ENCODE results near the gene PROCR. TPM values are rescaled to one million over a fixed set of nuclear protein-coding genes. Genes with fewer than 3 reads are reported as not detected.
"Not testable (repeated sequence)": the region's sequence is repeated elsewhere in the genome, so short reads cannot be mapped to it uniquely, and the experiment has no call there.

The PROCR gene
- total and polyA plus RNA-seq, 7 donors, result 12.4 to 53.5 (median 22.8) TPM

GRCh38 chr20:35146920-35147574, 24.8 kb upstream of the PROCR start, which contains the start of gene EDEM2:
EDEM2 (minus strand) TSS chr20:35147336; CDS start chr20:35147258, 78 bp downstream.
- intact Hi-C loops (cut with DNase I), result loop anchor here (1.0 to 5.0 kb wide), 3 partner anchors 55 to 290 kb away; partner anchors contain the start of genes GDF5 and TRPC4AP
- H3K27me3 ChIP-seq, result no peaks in the 10 kb centered on the region
- H3K4me1 ChIP-seq, result peaks cover 0 to 29% (median 22%) of the 10 kb centered on the region in 4 donors
- H3K9me3 ChIP-seq, result no peaks in the 10 kb centered on the region
- 0% methylated on average over 42 of the region's 42 CpGs for WGBS, 2 donors
- DNase-seq, result peak; percentile 97
- peak within 1 kb of the TSS; percentile 76 to 82 (median 79) for H3K27ac ChIP-seq
- no peak for TF ChIP-seq EP300 (IDR thresholded peaks at IDR 0.05)
- peak; percentile 25 to 36 for TF ChIP-seq POLR2A (IDR thresholded peaks at IDR 0.05)
- TF ChIP-seq POLR2AphosphoS5 (IDR thresholded peaks at IDR 0.05), result peak; percentile 50 to 85 (median 81)
- TF ChIP-seq CTCF (IDR thresholded peaks at IDR 0.05), result no peak
- H3K36me3 ChIP-seq, result peaks cover 0 to 20% (median 8%) of the 10 kb centered on the region in 4 donors
- H3K4me3 ChIP-seq, result peak within 1 kb of the TSS; percentile 60 to 75 (median 70)

GRCh38 chr20:35147575-35148071, 24.2 kb upstream of the PROCR start:
- not testable (repeated sequence) for H3K9me3 ChIP-seq, DNase-seq, H3K27me3 ChIP-seq
- H3K27ac ChIP-seq, result peak overlapping the region; percentile 76 to 82 (median 79)
- peaks cover 0 to 29% (median 22%) of the 10 kb centered on the region in 4 donors for H3K4me1 ChIP-seq
- 1 to 3% methylated on average over 19 of the region's 19 CpGs for WGBS, 2 donors
- peak overlapping the region; percentile 60 to 75 (median 70) for H3K4me3 ChIP-seq
- H3K36me3 ChIP-seq, result peaks cover 0 to 14% (median 4%) of the 10 kb centered on the region in 4 donors
- intact Hi-C loops (cut with DNase I), result loop anchor here (1.0 to 5.0 kb wide), 3 partner anchors 55 to 290 kb away; partner anchors contain the start of genes GDF5 and TRPC4AP

GRCh38 chr20:35150846-35151579, 20.9 kb upstream of the PROCR start:
- Histone ChIP-seq H3K4me3 (no peak overlapping the region), H3K36me3 (no peaks in the 10 kb centered on the region), H3K27ac (peak overlapping the region in 2 of 4 donors; percentile 4 to 31), H3K9me3 (no peaks in the 10 kb centered on the region), H3K4me1 (peaks cover 0 to 20% (median 17%) of the 10 kb centered on the region in 4 donors), H3K27me3 (no peaks in the 10 kb centered on the region)
- no peak for DNase-seq
- TF ChIP-seq POLR2A (IDR thresholded peaks at IDR 0.05) (no peak), CTCF (IDR thresholded peaks at IDR 0.05) (no peak), POLR2AphosphoS5 (IDR thresholded peaks at IDR 0.05) (no peak), EP300 (IDR thresholded peaks at IDR 0.05) (no peak)
- WGBS, 2 donors, result 87 to 91% methylated on average over 6 of the region's 6 CpGs
- intact Hi-C loops (cut with DNase I), result no loop called here

- H3K36me3 ChIP-seq, result no peaks in the 10 kb centered on the region
- H3K4me1 ChIP-seq, result peaks cover 0 to 13% (median 10%) of the 10 kb centered on the region in 4 donors
- no peaks in the 10 kb centered on the region for H3K9me3 ChIP-seq
- DNase-seq, result no peak
- intact Hi-C loops (cut with DNase I), result no loop called here
- no peak overlapping the region for H3K4me3 ChIP-seq
- peak in 2 of 4 donors; percentile 30 to 40 for TF ChIP-seq POLR2AphosphoS5 (IDR thresholded peaks at IDR 0.05)
- no peak for TF ChIP-seq POLR2A (IDR thresholded peaks at IDR 0.05)
- WGBS, 2 donors, result 76 to 82% methylated on average over 4 of the region's 4 CpGs
- no peaks in the 10 kb centered on the region for H3K27me3 ChIP-seq
- H3K27ac ChIP-seq, result peak overlapping the region in 3 of 4 donors; percentile 27 to 31 (median 30)
Observed at GRCh38 chr20:35151736-35152135, 20.1 kb upstream of the PROCR start.

GRCh38 chr20:35155936-35156335, 15.9 kb upstream of the PROCR start:
- peaks cover 0 to 7% (median 0%) of the 10 kb centered on the region in 4 donors for H3K4me1 ChIP-seq
- TF ChIP-seq EP300 (IDR thresholded peaks at IDR 0.05) (no peak), POLR2AphosphoS5 (IDR thresholded peaks at IDR 0.05) (no peak), POLR2A (IDR thresholded peaks at IDR 0.05) (no peak), CTCF (IDR thresholded peaks at IDR 0.05) (no peak)
- H3K27ac ChIP-seq, result no peak overlapping the region
- 79 to 81% methylated on average over 2 of the region's 2 CpGs for WGBS, 2 donors
- H3K27me3 ChIP-seq, result no peaks in the 10 kb centered on the region
- no peak overlapping the region for H3K4me3 ChIP-seq
- no peaks in the 10 kb centered on the region for H3K9me3 ChIP-seq
- no peak for DNase-seq
- intact Hi-C loops (cut with DNase I), result no loop called here
- H3K36me3 ChIP-seq, result no peaks in the 10 kb centered on the region

Measured in sigmoid colon (tissue), 7 donors.